Stomach (tissue), 9 donors: ENCODE measurements around the gene NCF2. TPM values are rescaled to one million over a fixed set of nuclear protein-coding genes. Genes with fewer than 3 reads are reported as not detected.
A peak's percentile ranks its signal among the peaks of the same experiment; 100 is the strongest.

ENCODE experiments used
- DNase-seq, 2 donors: peaks; one replicate each; pipeline versions ENCODE4 v3.0.0 to v3.0.0-alpha.2; 2013 to 2019
- H3K27ac ChIP-seq, 5 donors: fragments of 200-600 bp in 4 of 5; sonication (generic) in 4 of 5; one replicate each; pipeline ENCODE4 v1.5.1; 2013 to 2019; ENCODE audit warnings: mild to moderate bottlenecking in 1 of 5, moderate library complexity in 1 of 5
- H3K27me3 ChIP-seq, 3 donors: fragments of 200-600 bp; sonication (generic); one replicate each; pipeline ENCODE4 v1.5.1; 2017 to 2019; ENCODE audit warnings: mixed run types in 1 of 3
- H3K36me3 ChIP-seq, 4 donors: fragments of 200-600 bp; sonication (generic); 1 replicate in 3 of 4; 2 replicates in 1 of 4; pipeline ENCODE4 v1.5.1; 2016 to 2019
- H3K4me1 ChIP-seq, 4 donors: fragments of 200-600 bp; sonication (generic); one replicate each; pipeline ENCODE4 v1.5.1; 2016 to 2019
- H3K4me3 ChIP-seq, 4 donors: fragments of 200-600 bp; sonication (generic) in 3 of 4; one replicate each; pipeline ENCODE4 v1.5.1; 2016 to 2019; ENCODE audit warnings: mild to moderate bottlenecking in 1 of 4
- H3K9me3 ChIP-seq, 4 donors: fragments of 200-600 bp; sonication (generic); one replicate each; pipeline ENCODE4 v1.5.1; 2016 to 2019
- EP300 ChIP-seq: sonication (generic); formaldehyde crosslinking; IDR thresholded peaks from one replicate; pipeline ENCODE4 v1.6.1; 2017; ENCODE audit warnings: antibody characterized with exemption
- POLR2A ChIP-seq, 4 donors: fragments of 450-650 bp; IDR thresholded peaks; one replicate each; pipeline ENCODE4 v1.6.1; 2016; ENCODE audit warnings: antibody characterized with exemption in 4 of 4, control low read depth in 2 of 4, mild to moderate bottlenecking in 1 of 4, moderate library complexity in 1 of 4
- POLR2AphosphoS5 ChIP-seq, 3 donors: sonication (generic); formaldehyde crosslinking; IDR thresholded peaks; one replicate each; pipeline ENCODE4 v1.6.1; 2016; ENCODE audit warnings: antibody characterized with exemption in 3 of 3
- WGBS, 5 donors: extraction: QIAGEN DNeasy Blood & Tissue Kit in 3 of 5; methylation state at CpG; one replicate each; pipeline versions ENCODE4 v1.1.5 to v1.1.7; 2013 to 2018; 5-methylcytosine and 5-hydroxymethylcytosine counted together
- intact Hi-C: fragments of 100-400 bp; cut with DNase I; formaldehyde crosslinking; loops from one replicate; pipeline ENCODE4 v1.15.1; 2023; ENCODE audit warnings: low total_unique reads
- polyA plus RNA-seq, 3 donors: library from polyadenylated mRNA; stranded (reverse); fragments of 200-250 nt; gene quantifications; one replicate each; pipeline ENCODE4 v1.2.3, GENCODE V29; 2013
- total RNA-seq, 5 donors: library from RNA; depleted of rRNA; stranded (reverse); fragments of >200 nt; gene quantifications; one replicate each; pipeline versions ENCODE4 v1.1.0 to v1.2.3, GENCODE V29; 2014 to 2016
- TF ChIP-seq, protein P1 (sequence below), 7 experiments: fragments of 450-650 bp in 4 of 7; fragments of 200-600 bp in 3 of 7; sonication (generic) in 3 of 7; IDR thresholded peaks; one replicate each; pipeline ENCODE4 v1.5.1; 2016 to 2019; ENCODE audit warnings: antibody characterized with exemption in 7 of 7, control low read depth in 2 of 7, mild to moderate bottlenecking in 1 of 7
- donor health status: healthy with polysubstance abuse.
- donor health status: Bipolar disorder and iron deficiency.
- donor health status: healthy.

The NCF2 gene
- total and polyA plus RNA-seq, 8 donors, result 0.29 to 30.4 (median 6.2) TPM

DNA sequence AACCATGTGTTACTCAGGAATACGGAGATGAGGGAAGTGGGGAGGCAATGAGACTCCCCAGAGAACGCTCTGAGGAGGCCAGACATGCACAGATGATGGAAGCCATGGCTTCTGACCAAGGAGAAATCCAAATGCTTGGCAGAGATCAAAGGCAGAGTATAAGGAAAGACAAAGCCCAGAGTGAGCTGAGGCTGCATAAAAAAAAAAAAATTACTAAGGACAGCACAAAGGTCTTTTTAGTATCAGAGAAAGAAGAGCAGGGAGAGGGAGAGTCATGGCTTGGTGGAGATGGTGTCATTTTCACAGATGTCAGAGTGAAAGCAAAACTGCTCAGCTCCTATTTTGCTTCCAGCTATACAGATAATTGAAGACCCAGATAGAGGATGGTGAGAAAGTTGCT is 8.1 kb upstream of the NCF2 start:
- intact Hi-C loops, result no loop called here
- TF ChIP-seq POLR2AphosphoS5 (IDR thresholded peaks at IDR 0.05), result no peak
- no peak for TF ChIP-seq EP300
- TF ChIP-seq, protein P1, sequence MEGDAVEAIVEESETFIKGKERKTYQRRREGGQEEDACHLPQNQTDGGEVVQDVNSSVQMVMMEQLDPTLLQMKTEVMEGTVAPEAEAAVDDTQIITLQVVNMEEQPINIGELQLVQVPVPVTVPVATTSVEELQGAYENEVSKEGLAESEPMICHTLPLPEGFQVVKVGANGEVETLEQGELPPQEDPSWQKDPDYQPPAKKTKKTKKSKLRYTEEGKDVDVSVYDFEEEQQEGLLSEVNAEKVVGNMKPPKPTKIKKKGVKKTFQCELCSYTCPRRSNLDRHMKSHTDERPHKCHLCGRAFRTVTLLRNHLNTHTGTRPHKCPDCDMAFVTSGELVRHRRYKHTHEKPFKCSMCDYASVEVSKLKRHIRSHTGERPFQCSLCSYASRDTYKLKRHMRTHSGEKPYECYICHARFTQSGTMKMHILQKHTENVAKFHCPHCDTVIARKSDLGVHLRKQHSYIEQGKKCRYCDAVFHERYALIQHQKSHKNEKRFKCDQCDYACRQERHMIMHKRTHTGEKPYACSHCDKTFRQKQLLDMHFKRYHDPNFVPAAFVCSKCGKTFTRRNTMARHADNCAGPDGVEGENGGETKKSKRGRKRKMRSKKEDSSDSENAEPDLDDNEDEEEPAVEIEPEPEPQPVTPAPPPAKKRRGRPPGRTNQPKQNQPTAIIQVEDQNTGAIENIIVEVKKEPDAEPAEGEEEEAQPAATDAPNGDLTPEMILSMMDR (IDR thresholded peaks at IDR 0.05), result no peak
- TF ChIP-seq POLR2A (IDR thresholded peaks at IDR 0.05), result no peak
- Histone ChIP-seq H3K9me3 (no peaks in the 10 kb centered on the region), H3K4me1 (peaks cover 0 to 29% (median 9%) of the 10 kb centered on the region in 4 donors), H3K27ac (peak overlapping the region in 3 of 5 donors; percentile 13 to 47 (median 18)), H3K4me3 (no peak overlapping the region), H3K27me3 (no peaks in the 10 kb centered on the region), H3K36me3 (no peaks in the 10 kb centered on the region)
- 55 to 64% (median 59%) methylated on average over 2 of the region's 2 CpGs for WGBS, 5 donors
- peak in 1 of 2 donors; percentile 50 for DNase-seq

DNA sequence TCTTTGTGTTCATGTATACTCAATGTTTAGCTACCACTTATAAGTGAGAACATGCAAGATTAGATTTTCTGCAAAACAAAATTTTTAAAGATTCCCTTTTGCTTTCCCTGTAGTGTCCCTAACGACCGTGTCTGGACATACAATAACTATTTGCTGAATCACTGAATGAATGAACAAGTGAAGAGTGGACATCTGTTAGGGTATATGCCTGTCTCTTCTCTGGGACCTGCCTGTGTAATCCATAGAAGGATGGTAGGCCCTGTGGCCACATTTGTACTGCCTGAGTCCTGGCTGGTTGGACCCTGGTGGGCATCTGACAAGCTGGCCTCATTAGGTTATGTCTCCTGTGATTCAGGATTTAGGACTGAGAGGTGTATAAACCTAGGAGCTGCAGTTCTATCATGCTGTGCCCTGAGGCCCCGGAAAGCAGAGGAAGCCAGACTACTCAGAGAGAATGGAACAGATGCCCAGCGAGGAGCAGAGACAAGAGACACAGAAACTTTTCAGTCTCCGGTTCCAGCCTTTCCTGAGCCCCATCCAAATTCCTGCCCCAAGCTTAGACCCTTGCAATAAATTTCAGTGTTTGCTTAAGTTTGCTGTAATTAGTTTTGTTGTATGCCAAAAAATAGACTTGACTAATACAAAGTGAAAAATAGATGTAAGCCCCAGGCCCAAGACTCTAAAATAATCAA is 7.5 kb upstream of the NCF2 start:
- H3K36me3 ChIP-seq, result no peaks in the 10 kb centered on the region
- H3K27me3 ChIP-seq, result no peaks in the 10 kb centered on the region
- intact Hi-C loops, result no loop called here
- H3K4me1 ChIP-seq, result peaks cover 0 to 29% (median 9%) of the 10 kb centered on the region in 4 donors
- H3K4me3 ChIP-seq, result no peak overlapping the region
- DNase-seq, result peak in 1 of 2 donors; percentile 29
- H3K9me3 ChIP-seq, result no peaks in the 10 kb centered on the region
- WGBS, 5 donors, result 70 to 82% (median 75%) methylated on average over 5 of the region's 5 CpGs
- peak overlapping the region in 3 of 5 donors; percentile 13 to 47 (median 18) for H3K27ac ChIP-seq
- TF ChIP-seq, protein P1 (IDR thresholded peaks at IDR 0.05), result no peak
- TF ChIP-seq EP300, result no peak
- no peak for TF ChIP-seq POLR2AphosphoS5 (IDR thresholded peaks at IDR 0.05)
- no peak for TF ChIP-seq POLR2A (IDR thresholded peaks at IDR 0.05)

DNA sequence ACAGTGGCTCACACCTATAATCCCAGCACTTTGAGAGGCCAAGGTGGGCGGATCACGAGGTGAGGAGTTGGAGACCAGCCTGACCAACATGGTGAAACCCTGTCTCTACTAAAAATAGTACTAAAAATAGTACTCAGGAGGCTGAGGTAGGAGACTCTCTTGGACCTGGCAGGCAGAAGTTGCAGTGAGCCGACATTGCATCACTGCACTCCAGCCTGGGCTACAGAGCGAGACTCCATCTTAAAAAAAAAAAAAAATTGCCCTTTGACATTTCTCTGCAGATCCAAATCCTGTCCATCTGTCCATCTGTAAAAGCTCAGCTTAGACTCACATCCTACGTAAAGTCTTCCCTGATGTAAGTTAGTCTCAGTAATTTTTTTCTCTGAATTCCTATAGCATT is 6.2 kb upstream of the NCF2 start:
- Histone ChIP-seq H3K4me3 (no peak overlapping the region), H3K9me3 (no peaks in the 10 kb centered on the region), H3K36me3 (no peaks in the 10 kb centered on the region), H3K27me3 (no peaks in the 10 kb centered on the region), H3K4me1 (peaks cover 0 to 29% (median 9%) of the 10 kb centered on the region in 4 donors), H3K27ac (no peak overlapping the region)
- intact Hi-C loops, result no loop called here
- no peak for DNase-seq
- no peak for TF ChIP-seq EP300
- TF ChIP-seq, protein P1 (IDR thresholded peaks at IDR 0.05), result no peak
- no peak for TF ChIP-seq POLR2A (IDR thresholded peaks at IDR 0.05)
- no peak for TF ChIP-seq POLR2AphosphoS5 (IDR thresholded peaks at IDR 0.05)
- WGBS, 5 donors, result 86 to 94% (median 89%) methylated on average over 5 of the region's 5 CpGs

DNA sequence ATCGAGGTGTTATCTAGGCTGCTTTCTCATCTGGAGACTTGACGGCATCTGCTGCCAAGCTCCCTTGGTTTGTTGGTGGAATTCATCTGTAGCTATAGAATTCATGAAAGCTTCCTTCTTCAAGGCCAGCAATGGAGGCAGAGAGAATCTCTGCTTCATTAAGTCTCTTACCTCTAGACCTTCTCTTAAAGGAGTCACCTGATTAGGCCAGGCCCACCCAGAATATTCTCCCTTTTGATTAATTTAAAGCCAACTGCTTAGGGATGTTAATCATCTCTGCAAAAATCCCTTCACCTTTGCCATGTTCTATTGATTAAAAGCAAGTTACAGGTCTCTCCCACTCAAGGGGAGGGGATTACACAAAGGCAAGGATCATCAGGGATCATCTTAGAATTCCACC is 5.3 kb upstream of the NCF2 start:
- intact Hi-C loops, result no loop called here
- Histone ChIP-seq H3K4me1 (peaks cover 0 to 26% (median 9%) of the 10 kb centered on the region in 4 donors), H3K27me3 (no peaks in the 10 kb centered on the region), H3K4me3 (no peak overlapping the region), H3K36me3 (no peaks in the 10 kb centered on the region), H3K27ac (no peak overlapping the region), H3K9me3 (no peaks in the 10 kb centered on the region)
- no peak for DNase-seq
- WGBS, 5 donors, result 95 to 100% (median 97%) methylated on average over 2 of the region's 2 CpGs; no CpG with 5 or more reads in 1 of the 5 donors
- TF ChIP-seq EP300, result no peak
- TF ChIP-seq POLR2AphosphoS5 (IDR thresholded peaks at IDR 0.05), result no peak
- no peak for TF ChIP-seq POLR2A (IDR thresholded peaks at IDR 0.05)
- TF ChIP-seq, protein P1 (IDR thresholded peaks at IDR 0.05), result no peak
